Thyroid gland (tissue), 4 donors: ENCODE results near the gene PARD3B.

ENCODE experiments used
- POLR2A ChIP-seq, 2 donors: fragments of 450-650 bp; IDR thresholded peaks; one replicate each; pipeline ENCODE4 v1.6.1; 2017; ENCODE audit warnings: antibody characterized with exemption in 2 of 2, mild to moderate bottlenecking in 2 of 2, moderate library complexity in 1 of 2
- TF ChIP-seq, protein P1 (sequence below), 6 experiments: fragments of 200-600 bp in 3 of 6; fragments of 450-650 bp in 3 of 6; sonication (generic) in 3 of 6; IDR thresholded peaks; one replicate each; pipeline ENCODE4 v1.5.1; 2016 to 2019; ENCODE audit warnings: antibody characterized with exemption in 6 of 6, mild to moderate bottlenecking in 2 of 6, inconsistent platforms in 1 of 6, moderate library complexity in 1 of 6

DNA sequence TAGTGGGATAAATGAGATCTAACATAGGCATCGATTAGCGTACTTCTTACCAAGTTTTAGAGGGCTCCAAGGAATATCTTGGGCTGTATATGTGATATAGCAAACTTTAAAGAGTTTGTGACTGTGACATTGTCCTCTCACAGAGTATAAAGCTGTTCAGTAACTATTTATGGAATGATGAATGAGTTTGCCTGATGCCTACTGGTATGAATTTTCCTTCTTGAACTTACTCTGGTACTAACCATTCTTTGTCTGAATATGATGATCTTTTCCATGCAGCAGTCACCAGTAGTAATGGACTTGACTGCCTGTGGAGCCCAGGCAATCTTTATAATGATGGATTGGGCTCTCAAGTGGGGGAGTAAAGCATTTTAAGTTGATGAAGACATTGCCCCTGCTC, 120.5 kb downstream of the PARD3B start:
- TF ChIP-seq POLR2A (IDR thresholded peaks at IDR 0.05) = no peak
- TF ChIP-seq, protein P1, sequence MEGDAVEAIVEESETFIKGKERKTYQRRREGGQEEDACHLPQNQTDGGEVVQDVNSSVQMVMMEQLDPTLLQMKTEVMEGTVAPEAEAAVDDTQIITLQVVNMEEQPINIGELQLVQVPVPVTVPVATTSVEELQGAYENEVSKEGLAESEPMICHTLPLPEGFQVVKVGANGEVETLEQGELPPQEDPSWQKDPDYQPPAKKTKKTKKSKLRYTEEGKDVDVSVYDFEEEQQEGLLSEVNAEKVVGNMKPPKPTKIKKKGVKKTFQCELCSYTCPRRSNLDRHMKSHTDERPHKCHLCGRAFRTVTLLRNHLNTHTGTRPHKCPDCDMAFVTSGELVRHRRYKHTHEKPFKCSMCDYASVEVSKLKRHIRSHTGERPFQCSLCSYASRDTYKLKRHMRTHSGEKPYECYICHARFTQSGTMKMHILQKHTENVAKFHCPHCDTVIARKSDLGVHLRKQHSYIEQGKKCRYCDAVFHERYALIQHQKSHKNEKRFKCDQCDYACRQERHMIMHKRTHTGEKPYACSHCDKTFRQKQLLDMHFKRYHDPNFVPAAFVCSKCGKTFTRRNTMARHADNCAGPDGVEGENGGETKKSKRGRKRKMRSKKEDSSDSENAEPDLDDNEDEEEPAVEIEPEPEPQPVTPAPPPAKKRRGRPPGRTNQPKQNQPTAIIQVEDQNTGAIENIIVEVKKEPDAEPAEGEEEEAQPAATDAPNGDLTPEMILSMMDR (IDR thresholded peaks at IDR 0.05) = no peak
